DND-41 (cell line): ENCODE results near the gene PBX4.

Source experiments
- EZH2 ChIP-seq: IDR thresholded peaks from 3 replicates; pipeline ENCODE4 v1.6.1; 2012; ENCODE audit warnings: borderline replicate concordance, low read depth, mild to moderate bottlenecking, moderate library complexity, low read length, inconsistent platforms; ENCODE audit not compliant: severe bottlenecking
- TF ChIP-seq, protein P1 (sequence below): IDR thresholded peaks from 2 replicates; pipeline ENCODE4 v1.5.1; 2012; ENCODE audit warnings: borderline replicate concordance, low read length, moderate library complexity, mild to moderate bottlenecking; ENCODE audit not compliant: poor library complexity, severe bottlenecking; ENCODE audit errors: extremely low read depth

- TF ChIP-seq, protein P1, sequence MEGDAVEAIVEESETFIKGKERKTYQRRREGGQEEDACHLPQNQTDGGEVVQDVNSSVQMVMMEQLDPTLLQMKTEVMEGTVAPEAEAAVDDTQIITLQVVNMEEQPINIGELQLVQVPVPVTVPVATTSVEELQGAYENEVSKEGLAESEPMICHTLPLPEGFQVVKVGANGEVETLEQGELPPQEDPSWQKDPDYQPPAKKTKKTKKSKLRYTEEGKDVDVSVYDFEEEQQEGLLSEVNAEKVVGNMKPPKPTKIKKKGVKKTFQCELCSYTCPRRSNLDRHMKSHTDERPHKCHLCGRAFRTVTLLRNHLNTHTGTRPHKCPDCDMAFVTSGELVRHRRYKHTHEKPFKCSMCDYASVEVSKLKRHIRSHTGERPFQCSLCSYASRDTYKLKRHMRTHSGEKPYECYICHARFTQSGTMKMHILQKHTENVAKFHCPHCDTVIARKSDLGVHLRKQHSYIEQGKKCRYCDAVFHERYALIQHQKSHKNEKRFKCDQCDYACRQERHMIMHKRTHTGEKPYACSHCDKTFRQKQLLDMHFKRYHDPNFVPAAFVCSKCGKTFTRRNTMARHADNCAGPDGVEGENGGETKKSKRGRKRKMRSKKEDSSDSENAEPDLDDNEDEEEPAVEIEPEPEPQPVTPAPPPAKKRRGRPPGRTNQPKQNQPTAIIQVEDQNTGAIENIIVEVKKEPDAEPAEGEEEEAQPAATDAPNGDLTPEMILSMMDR, result peak; percentile 77
- no peak for TF ChIP-seq EZH2
Measured at GRCh38 chr19:19554074-19555023, 64.1 kb downstream of the PBX4 start.
